BJ (cell line): ENCODE measurements around the gene SFSWAP. TPM values are rescaled to one million over a fixed set of nuclear protein-coding genes. Genes with fewer than 3 reads are reported as not detected.
"Not testable (repeated sequence)": the region's sequence is repeated elsewhere in the genome, so short reads cannot be mapped to it uniquely, and the experiment has no call there.

Source experiments
- CTCF ChIA-PET: fragments of 350-600 bp; formaldehyde crosslinking; extraction: SDS; loops from one replicate; lab custom pipeline; 2021; ENCODE audit warnings: antibody characterized with exemption, inconsistent platforms; lab: Yijun Ruan, JAX
- POLR2A ChIA-PET: fragments of 300-600 bp; sonication (Branson Sonifier 250); formaldehyde crosslinking; extraction: SDS; loops from one replicate; lab custom pipeline; 2021; ENCODE audit warnings: antibody characterized with exemption; lab: Charles Lee
- DNase-seq: peaks from one replicate; pipeline ENCODE4 v3.0.0-alpha.2; 2011; ENCODE audit warnings: low read depth
- H3K27me3 ChIP-seq: 2 replicates; pipeline ENCODE4 v1.6.0; 2011; ENCODE audit warnings: low read length; ENCODE audit not compliant: control insufficient read depth, insufficient read depth
- H3K36me3 ChIP-seq: 2 replicates; pipeline ENCODE4 v1.5.1; 2011; ENCODE audit warnings: low read length; ENCODE audit not compliant: control insufficient read depth, insufficient read depth
- H3K4me3 ChIP-seq: 2 replicates; pipeline ENCODE4 v1.5.1; 2011; ENCODE audit warnings: low read depth, mild to moderate bottlenecking, control low read depth, low read length
- polyA plus RNA-seq: library from polyadenylated mRNA; depleted of rRNA; stranded (reverse); fragments of >200 nt; gene quantifications from 2 replicates; pipeline ENCODE4 v1.2.3, GENCODE V29; 2011
- TF ChIP-seq, protein P1 (sequence below): IDR thresholded peaks from 2 replicates; pipeline ENCODE4 v1.5.1; 2011; ENCODE audit warnings: low read depth, mild to moderate bottlenecking, control low read depth, inconsistent platforms, low read length, moderate library complexity; ENCODE audit not compliant: insufficient read depth

The SFSWAP gene
- polyA plus RNA-seq, 1 experiment = 11.7 TPM

DNA sequence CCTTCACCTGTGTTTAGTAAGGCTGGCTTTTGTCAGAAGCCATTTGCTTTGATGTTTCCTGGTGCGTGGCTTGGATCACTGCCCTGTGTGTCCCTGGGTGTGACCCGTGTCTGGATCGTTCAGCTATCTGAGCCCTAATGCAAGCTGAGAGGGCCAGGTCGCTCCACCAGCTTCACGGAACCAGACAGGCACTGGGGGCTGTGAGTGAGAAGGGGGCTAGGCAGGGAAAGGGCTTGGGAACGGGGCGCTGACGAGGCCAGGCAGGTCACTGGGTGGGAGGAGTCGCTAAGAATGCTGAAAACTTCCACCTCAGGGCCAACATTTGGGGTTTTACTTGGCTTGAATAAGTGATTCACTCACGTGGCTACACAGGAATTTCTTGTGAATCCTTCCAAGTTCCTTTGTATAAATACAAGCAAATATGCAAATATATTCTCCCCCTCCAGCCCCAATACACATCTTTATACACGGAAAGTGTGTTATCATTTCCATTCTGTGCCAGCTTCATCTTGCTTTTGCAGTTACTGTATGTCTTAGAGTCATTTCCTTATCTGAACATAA lies 93.2 kb downstream of the SFSWAP start:
- CTCF ChIA-PET = interaction anchor here (2.1 kb wide), 1 partner anchor 27 kb away, joined by 6 read pairs; no protein-coding TSS in a partner anchor
- Histone ChIP-seq H3K27me3 (no peaks in the 10 kb centered on the region), H3K36me3 (peaks cover 9% of the 10 kb centered on the region), H3K4me3 (no peak overlapping the region)
- TF ChIP-seq, protein P1, sequence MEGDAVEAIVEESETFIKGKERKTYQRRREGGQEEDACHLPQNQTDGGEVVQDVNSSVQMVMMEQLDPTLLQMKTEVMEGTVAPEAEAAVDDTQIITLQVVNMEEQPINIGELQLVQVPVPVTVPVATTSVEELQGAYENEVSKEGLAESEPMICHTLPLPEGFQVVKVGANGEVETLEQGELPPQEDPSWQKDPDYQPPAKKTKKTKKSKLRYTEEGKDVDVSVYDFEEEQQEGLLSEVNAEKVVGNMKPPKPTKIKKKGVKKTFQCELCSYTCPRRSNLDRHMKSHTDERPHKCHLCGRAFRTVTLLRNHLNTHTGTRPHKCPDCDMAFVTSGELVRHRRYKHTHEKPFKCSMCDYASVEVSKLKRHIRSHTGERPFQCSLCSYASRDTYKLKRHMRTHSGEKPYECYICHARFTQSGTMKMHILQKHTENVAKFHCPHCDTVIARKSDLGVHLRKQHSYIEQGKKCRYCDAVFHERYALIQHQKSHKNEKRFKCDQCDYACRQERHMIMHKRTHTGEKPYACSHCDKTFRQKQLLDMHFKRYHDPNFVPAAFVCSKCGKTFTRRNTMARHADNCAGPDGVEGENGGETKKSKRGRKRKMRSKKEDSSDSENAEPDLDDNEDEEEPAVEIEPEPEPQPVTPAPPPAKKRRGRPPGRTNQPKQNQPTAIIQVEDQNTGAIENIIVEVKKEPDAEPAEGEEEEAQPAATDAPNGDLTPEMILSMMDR = no peak
- POLR2A ChIA-PET = interaction anchor here (0.6 kb wide), 1 partner anchor 719 kb away, joined by 3 read pairs; no protein-coding TSS in a partner anchor
- DNase-seq = no peak

DNA sequence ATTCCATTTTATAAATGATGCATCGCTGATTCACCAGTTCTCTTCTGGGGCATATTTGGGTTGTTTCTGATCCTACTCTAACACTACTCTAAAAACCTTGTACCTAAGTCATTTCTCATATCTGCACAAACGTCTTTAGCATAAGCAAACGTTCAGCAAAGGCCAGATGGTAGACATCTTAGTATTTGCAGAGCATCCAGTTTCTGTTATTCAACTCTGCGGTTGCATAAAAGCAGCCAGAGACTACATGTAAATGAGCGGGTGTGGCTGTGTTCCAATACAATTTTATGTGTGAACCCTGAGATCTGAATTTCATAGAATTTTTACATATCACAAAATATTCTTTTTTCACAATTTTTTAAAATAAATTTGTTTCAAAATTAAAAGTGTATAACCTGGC lies 94.5 kb downstream of the SFSWAP start:
- ChIA-PET CTCF (interaction anchor here (2.2 kb wide), 1 partner anchor 25 kb away, joined by 6 read pairs; no protein-coding TSS in a partner anchor), POLR2A (no interaction called here)
- no peak for DNase-seq
- Histone ChIP-seq H3K27me3 (no peaks in the 10 kb centered on the region), H3K36me3 (peaks cover 3% of the 10 kb centered on the region), H3K4me3 (no peak overlapping the region)
- TF ChIP-seq, protein P1 = no peak

DNA sequence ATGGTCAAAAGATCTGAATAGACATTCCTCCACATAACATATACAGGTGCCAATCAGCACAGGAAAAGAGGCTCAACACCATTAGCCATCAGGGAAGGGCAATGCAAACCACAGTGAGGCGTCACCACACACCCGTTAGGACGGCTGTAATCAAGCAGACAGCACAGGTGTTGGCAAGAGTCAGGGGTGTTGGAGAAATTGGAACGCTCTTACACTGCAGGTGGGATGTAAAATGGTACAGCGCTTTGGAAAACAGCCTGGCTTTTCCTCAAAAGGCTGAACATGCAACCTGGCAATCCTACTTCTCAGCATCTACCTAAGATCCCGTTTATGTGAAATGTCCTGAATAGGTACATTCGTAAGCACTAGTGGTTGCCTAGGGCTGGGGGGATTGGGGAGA lies 95.8 kb downstream of the SFSWAP start:
- TF ChIP-seq, protein P1 = no peak
- no peaks in the 10 kb centered on the region for H3K27me3 ChIP-seq

DNA sequence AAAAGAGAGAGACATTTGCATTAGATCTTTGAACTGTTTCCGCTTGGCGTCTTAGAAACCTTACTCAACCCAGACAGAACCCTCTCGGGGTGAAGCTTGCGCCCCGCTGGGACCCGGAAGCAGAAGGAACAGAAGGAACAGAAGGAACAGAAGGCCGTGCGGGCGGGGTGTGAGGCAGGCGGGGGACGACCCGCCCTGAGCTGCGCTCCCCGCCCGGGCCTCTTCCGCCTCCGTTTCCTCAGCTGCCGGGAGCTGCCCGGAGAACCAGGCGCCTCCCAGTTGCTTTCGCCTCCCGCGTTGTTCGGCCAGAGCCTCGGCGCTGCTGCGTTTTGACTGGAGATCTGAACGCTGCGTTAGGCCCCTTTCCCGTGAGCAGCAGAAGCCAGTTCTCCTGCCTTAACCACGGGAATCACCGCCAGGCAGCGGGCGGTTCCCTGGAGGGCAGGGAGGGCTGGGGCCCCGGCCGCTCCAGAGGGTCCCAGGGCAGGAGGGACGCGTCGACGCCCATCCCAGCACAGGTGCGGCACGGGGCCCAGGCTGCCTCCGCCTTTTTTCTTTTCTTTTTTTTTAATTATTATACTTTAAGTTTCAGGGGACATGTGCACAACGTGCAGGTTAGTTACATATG lies 98.0 kb downstream of the SFSWAP start:
- Histone ChIP-seq H3K36me3 (no peaks in the 10 kb centered on the region), H3K4me3 (no peak overlapping the region), H3K27me3 (no peaks in the 10 kb centered on the region)
- DNase-seq = no peak
- TF ChIP-seq, protein P1 = no peak
- ChIA-PET POLR2A (no interaction called here), CTCF (no interaction called here)

More for the DNA sequence above, 95.8 kb downstream of the SFSWAP start:
- H3K4me3 ChIP-seq = no peak overlapping the region
- ChIA-PET POLR2A (no interaction called here), CTCF (interaction anchor here (1.1 to 2.2 kb wide), 2 partner anchors 9 to 23 kb away, joined by 3 to 6 read pairs; no protein-coding TSS in a partner anchor)
- H3K36me3 ChIP-seq = peaks cover 3% of the 10 kb centered on the region
- DNase-seq = no peak

GRCh38 chr12:131809476-131810254 lies 98.8 kb downstream of the SFSWAP start:
- CTCF ChIA-PET, H3K36me3 ChIP-seq, DNase-seq, POLR2A ChIA-PET, H3K4me3 ChIP-seq, H3K27me3 ChIP-seq: not testable (repeated sequence)
